Measurements from ENCODE around the gene IGSF23. TPM values are rescaled to one million over a fixed set of nuclear protein-coding genes. Genes with fewer than 3 reads are reported as not detected.

IGSF23 gene
- total and polyA plus RNA-seq, 2 of the 13 experiments (the other 11 are each of a cell fraction or from before 2014, with no cell fraction given): 2.3 to 8.8 TPM

DNA sequence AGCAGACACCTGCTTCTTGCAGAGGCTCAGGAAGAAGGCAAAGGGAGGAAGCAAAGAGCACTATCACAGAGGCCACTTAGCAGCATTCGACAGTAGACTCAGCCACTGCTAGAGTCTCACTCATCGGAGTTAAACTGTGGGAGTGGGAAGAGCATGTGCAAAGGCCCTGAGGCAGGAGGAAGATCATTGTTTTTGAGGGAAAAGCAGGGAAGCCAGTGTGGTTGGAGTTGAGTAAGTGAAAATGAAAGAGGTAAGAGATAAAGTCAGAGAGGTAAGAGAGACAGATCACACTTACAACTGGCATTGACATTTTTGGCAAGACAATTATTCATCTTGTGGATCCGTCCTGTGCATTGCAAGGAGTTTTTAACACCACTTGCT lies 42.8 kb upstream of the IGSF23 start:
- TF ChIP-seq ZNF354B (CRISPR knock-in tag; IDR thresholded peaks at IDR 0.05) (0 out of 2 replicates have a peak, but pooled peaks have one; percentile 65), ZNF644 (CRISPR knock-in tag; IDR thresholded peaks at IDR 0.05; ENCODE audit: low read depth) (no peak)
- Histone ChIP-seq H3K4me3 (replicated peaks in 1 of 3; ENCODE audit: insufficient read depth in 1 of 3, low read depth in 2 of 3, low read length in 3 of 3) (peak overlapping the region in 1 of 3 experiments; percentile 60; a peak in 1 of 6 replicates), H3K27me3 (ENCODE audit: control insufficient read depth in 1 of 2, insufficient read depth in 2 of 2, low read length in 2 of 2) (no peaks in the 10 kb centered on the region), H3K4me1 (ENCODE audit: insufficient read depth, low read length) (peaks cover 32% of the 10 kb centered on the region), H3K79me2 (ENCODE audit: insufficient read depth, low read length) (no peaks in the 10 kb centered on the region), H3K36me3 (replicated peaks in 1 of 2; ENCODE audit: control insufficient read depth in 1 of 2, insufficient read depth in 2 of 2, low read length in 2 of 2) (no peaks in the 10 kb centered on the region), H3K9ac (ENCODE audit: insufficient read depth, low read depth, low read length) (no peak overlapping the region), H3K27ac (ENCODE audit: extremely low read length, insufficient read depth, low read length) (no peak overlapping the region), H2AFZ (ENCODE audit: low read length) (no peak overlapping the region), H4K20me1 (ENCODE audit: insufficient read depth, low read length) (no peaks in the 10 kb centered on the region), H3K4me2 (ENCODE audit: low read depth, low read length) (peak overlapping the region; percentile 78), H3K9me3 (ENCODE audit: low read length) (no peaks in the 10 kb centered on the region)
- FAIRE-seq: no peak
- no peak for ATAC-seq
- in situ Hi-C loops (cut with HindIII; ENCODE audit: extremely low pct_ligation_motif_present, low pct_unique_long_range_greater_than_20kb) (loop anchor here (5.0 to 10.0 kb wide), 2 partner anchors 87 to 204 kb away; partner anchors contain the start of gene CBLC), intact Hi-C loops (cut with micrococcal nuclease; ENCODE audit: unreplicated experiment) (loop anchor here (5.0 kb wide), 1 partner anchor 202 kb away; no protein-coding TSS in a partner anchor)
- 53% methylated on average over 3 of the region's 3 CpGs for WGBS (ENCODE audit: low lambda C conversion rate)
- ChIA-PET POLR2A (interaction anchor here (0.5 to 2.4 kb wide), 11 partner anchors 10 to 810 kb away, joined by 3 to 22 read pairs (median 4); partner anchors contain the start of gene PVR), CTCF (ENCODE audit: low intra/inter-chr PET ratio, low total read pairs) (interaction anchor here (0.8 to 3.0 kb wide), 4 partner anchors 13 to 200 kb away, joined by 3 to 45 read pairs (median 4); no protein-coding TSS in a partner anchor)
- no peak for DNase-seq (ENCODE audit: low spot score)
- BruUV-seq (replicated peaks): no TSS peak

DNA sequence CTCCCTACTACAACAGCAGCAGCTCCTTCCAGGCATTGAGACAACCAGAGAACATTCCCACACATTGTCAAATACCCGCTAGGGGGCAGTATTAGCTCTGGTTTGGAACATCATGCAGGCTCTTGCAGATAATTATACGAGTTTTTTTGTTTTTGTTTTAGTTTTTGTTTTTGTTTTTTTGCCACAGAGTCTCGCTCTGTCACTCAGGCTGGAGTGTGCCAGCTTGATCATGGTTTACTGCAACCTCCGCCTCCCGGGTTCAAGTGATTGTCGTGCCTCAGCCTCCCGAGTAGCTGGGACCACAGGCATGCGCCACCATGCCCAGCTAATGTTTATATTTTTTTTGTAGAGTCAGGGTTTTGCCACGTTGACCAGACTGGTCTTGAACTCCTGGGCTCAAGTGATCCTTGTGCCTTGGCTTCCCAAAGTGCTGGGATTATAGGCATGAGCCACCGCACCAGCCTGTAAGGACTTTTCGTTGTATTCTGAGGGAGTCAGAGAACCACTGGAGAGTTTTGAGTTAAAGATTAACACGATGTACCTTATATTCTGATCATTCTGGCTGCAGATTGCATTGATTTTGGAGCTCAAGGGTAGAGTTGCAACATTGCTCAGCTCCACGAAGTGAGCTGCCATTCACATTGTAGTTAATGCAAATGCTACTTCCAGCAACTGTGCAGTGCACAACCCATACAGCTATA lies 42.2 kb upstream of the IGSF23 start:
- Histone ChIP-seq H3K9me3 (ENCODE audit: low read length) (no peaks in the 10 kb centered on the region), H3K9ac (ENCODE audit: insufficient read depth, low read depth, low read length) (no peak overlapping the region), H3K4me2 (ENCODE audit: low read depth, low read length) (peak overlapping the region; percentile 78), H3K27me3 (ENCODE audit: control insufficient read depth in 1 of 2, insufficient read depth in 2 of 2, low read length in 2 of 2) (no peaks in the 10 kb centered on the region), H4K20me1 (ENCODE audit: insufficient read depth, low read length) (no peaks in the 10 kb centered on the region), H3K27ac (ENCODE audit: extremely low read length, insufficient read depth, low read length) (peak overlapping the region; percentile 55), H2AFZ (ENCODE audit: low read length) (no peak overlapping the region), H3K36me3 (replicated peaks in 1 of 2; ENCODE audit: control insufficient read depth in 1 of 2, insufficient read depth in 2 of 2, low read length in 2 of 2) (no peaks in the 10 kb centered on the region), H3K4me3 (replicated peaks in 1 of 3; ENCODE audit: insufficient read depth in 1 of 3, low read depth in 2 of 3, low read length in 3 of 3) (peak overlapping the region; percentile 40 to 60 (median 49); a peak in 5 of 6 replicates), H3K79me2 (ENCODE audit: insufficient read depth, low read length) (no peaks in the 10 kb centered on the region), H3K4me1 (ENCODE audit: insufficient read depth, low read length) (peaks cover 32% of the 10 kb centered on the region)
- POLR2A ChIA-PET: interaction anchor here (0.5 to 2.4 kb wide), 16 partner anchors 9 to 811 kb away, joined by 3 to 22 read pairs (median 4); partner anchors contain the start of genes IGSF23 and PVR
- intact Hi-C loops (cut with micrococcal nuclease; ENCODE audit: unreplicated experiment) (loop anchor here (1.0 to 5.0 kb wide), 2 partner anchors 86 to 201 kb away; no protein-coding TSS in a partner anchor), in situ Hi-C loops (cut with HindIII; ENCODE audit: extremely low pct_ligation_motif_present, low pct_unique_long_range_greater_than_20kb) (loop anchor here (5.0 to 10.0 kb wide), 2 partner anchors 86 to 204 kb away; partner anchors contain the start of gene CBLC)
- ATAC-seq (peak; percentile 90), FAIRE-seq (peak; percentile 98), DNase-seq (ENCODE audit: low spot score) (peak; percentile 80)
- CTCF ChIA-PET (ENCODE audit: low intra/inter-chr PET ratio, low total read pairs): interaction anchor here (0.8 to 3.0 kb wide), 4 partner anchors 12 to 200 kb away, joined by 3 to 45 read pairs (median 4); no protein-coding TSS in a partner anchor
- BruUV-seq (replicated peaks): no TSS peak
- 0% methylated on average over 13 of the region's 13 CpGs for WGBS (ENCODE audit: low lambda C conversion rate)
- TF ChIP-seq ZNF788 (CRISPR knock-in tag; IDR thresholded peaks at IDR 0.05; ENCODE audit: borderline replicate concordance) (peak; percentile 32; the same call in 1 of the 2 replicates), PCBP2 (optimal IDR thresholded peaks at IDR 0.05; ENCODE audit: low read depth, low read length, poor library complexity, severe bottlenecking) (no peak), CBX5 (CRISPR knock-in tag; IDR thresholded peaks at IDR 0.05; ENCODE audit: borderline replicate concordance) (no peak; the same call in 1 of the 2 replicates), ZMYM2 (CRISPR knock-in tag; IDR thresholded peaks at IDR 0.05) (peak; percentile 20), ZNF792 (CRISPR knock-in tag; IDR thresholded peaks at IDR 0.05) (no peak), ZNF747 (CRISPR knock-in tag; IDR thresholded peaks at IDR 0.05; ENCODE audit: borderline replicate concordance) (peak; percentile 36; the same call in 1 of the 2 replicates), CAMTA2 (CRISPR knock-in tag; IDR thresholded peaks at IDR 0.05; ENCODE audit: borderline replicate concordance) (no peak), MYNN (CRISPR knock-in tag; IDR thresholded peaks at IDR 0.05; ENCODE audit: low read depth) (no peak)
- TF ChIP-seq, protein P1, sequence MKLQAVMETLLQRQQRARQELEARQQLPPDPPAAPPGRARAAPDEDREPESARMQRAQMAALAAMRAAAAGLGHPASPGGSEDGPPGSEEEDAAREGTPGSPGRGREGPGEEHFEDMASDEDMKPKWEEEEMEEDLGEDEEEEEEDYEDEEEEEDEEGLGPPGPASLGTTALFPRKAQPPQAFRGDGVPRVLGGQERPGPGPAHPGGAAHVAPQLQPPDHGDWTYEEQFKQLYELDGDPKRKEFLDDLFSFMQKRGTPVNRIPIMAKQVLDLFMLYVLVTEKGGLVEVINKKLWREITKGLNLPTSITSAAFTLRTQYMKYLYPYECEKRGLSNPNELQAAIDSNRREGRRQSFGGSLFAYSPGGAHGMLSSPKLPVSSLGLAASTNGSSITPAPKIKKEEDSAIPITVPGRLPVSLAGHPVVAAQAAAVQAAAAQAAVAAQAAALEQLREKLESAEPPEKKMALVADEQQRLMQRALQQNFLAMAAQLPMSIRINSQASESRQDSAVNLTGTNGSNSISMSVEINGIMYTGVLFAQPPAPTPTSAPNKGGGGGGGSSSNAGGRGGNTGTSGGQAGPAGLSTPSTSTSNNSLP (IDR thresholded peaks at IDR 0.05; ENCODE audit: low read depth, low read length): peak; percentile 77
- TF ChIP-seq, protein P2, sequence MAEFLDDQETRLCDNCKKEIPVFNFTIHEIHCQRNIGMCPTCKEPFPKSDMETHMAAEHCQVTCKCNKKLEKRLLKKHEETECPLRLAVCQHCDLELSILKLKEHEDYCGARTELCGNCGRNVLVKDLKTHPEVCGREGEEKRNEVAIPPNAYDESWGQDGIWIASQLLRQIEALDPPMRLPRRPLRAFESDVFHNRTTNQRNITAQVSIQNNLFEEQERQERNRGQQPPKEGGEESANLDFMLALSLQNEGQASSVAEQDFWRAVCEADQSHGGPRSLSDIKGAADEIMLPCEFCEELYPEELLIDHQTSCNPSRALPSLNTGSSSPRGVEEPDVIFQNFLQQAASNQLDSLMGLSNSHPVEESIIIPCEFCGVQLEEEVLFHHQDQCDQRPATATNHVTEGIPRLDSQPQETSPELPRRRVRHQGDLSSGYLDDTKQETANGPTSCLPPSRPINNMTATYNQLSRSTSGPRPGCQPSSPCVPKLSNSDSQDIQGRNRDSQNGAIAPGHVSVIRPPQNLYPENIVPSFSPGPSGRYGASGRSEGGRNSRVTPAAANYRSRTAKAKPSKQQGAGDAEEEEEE (CRISPR knock-in tag; IDR thresholded peaks at IDR 0.05; ENCODE audit: borderline replicate concordance): no peak
